Measurements from ENCODE around the gene EFCAB10. TPM values are rescaled to one million over a fixed set of nuclear protein-coding genes. Genes with fewer than 3 reads are reported as not detected.

EFCAB10 gene
- total RNA-seq, result not detected in 2 replicates

- intact Hi-C loops (cut with micrococcal nuclease), result loop anchor here (10.0 kb wide), 1 partner anchor 426 kb away; no protein-coding TSS in a partner anchor
Observed at GRCh38 chr7:105581066-105581811, at the start of gene EFCAB10. Gene EFCAB10, minus strand, starts transcription at chr7:105581493. Its CDS starts 30 bp downstream, at chr7:105581463.

- intact Hi-C loops (cut with micrococcal nuclease), result no loop called here
Observed at GRCh38 chr7:105625986-105626385, 44.7 kb upstream of the EFCAB10 start.

GRCh38 chr7:105623906-105624305, 42.6 kb upstream of the EFCAB10 start:
- intact Hi-C loops (cut with micrococcal nuclease), result no loop called here

GRCh38 chr7:105623378-105623777, 42.1 kb upstream of the EFCAB10 start:
- intact Hi-C loops (cut with micrococcal nuclease), result no loop called here

- intact Hi-C loops (cut with micrococcal nuclease), result no loop called here
Observed at GRCh38 chr7:105622106-105622731, 40.9 kb upstream of the EFCAB10 start.

- intact Hi-C loops (cut with micrococcal nuclease), result no loop called here
Observed at GRCh38 chr7:105621617-105622016, 40.3 kb upstream of the EFCAB10 start.

- intact Hi-C loops (cut with micrococcal nuclease), result no loop called here
Observed at GRCh38 chr7:105621176-105621575, 39.9 kb upstream of the EFCAB10 start.

- intact Hi-C loops (cut with micrococcal nuclease), result no loop called here
Observed at GRCh38 chr7:105619590-105619989, 38.3 kb upstream of the EFCAB10 start.

- intact Hi-C loops (cut with micrococcal nuclease), result no loop called here
Observed at GRCh38 chr7:105618016-105618296, 36.7 kb upstream of the EFCAB10 start.

GRCh38 chr7:105617280-105618015, 36.2 kb upstream of the EFCAB10 start:
- intact Hi-C loops (cut with micrococcal nuclease), result no loop called here

- intact Hi-C loops (cut with micrococcal nuclease), result no loop called here
Observed at GRCh38 chr7:105614341-105614840, 33.1 kb upstream of the EFCAB10 start.

GRCh38 chr7:105613611-105614330, 32.5 kb upstream of the EFCAB10 start:
- intact Hi-C loops (cut with micrococcal nuclease), result no loop called here

GRCh38 chr7:105612806-105613205, 31.5 kb upstream of the EFCAB10 start:
- intact Hi-C loops (cut with micrococcal nuclease), result no loop called here

GRCh38 chr7:105611856-105612775, 30.8 kb upstream of the EFCAB10 start:
- intact Hi-C loops (cut with micrococcal nuclease), result no loop called here

GRCh38 chr7:105610165-105610930, 29.1 kb upstream of the EFCAB10 start:
- intact Hi-C loops (cut with micrococcal nuclease), result no loop called here

- intact Hi-C loops (cut with micrococcal nuclease), result no loop called here
Observed at GRCh38 chr7:105602325-105603305, 21.3 kb upstream of the EFCAB10 start.

- intact Hi-C loops (cut with micrococcal nuclease), result no loop called here
Observed at GRCh38 chr7:105600720-105601550, 19.6 kb upstream of the EFCAB10 start.

GRCh38 chr7:105599551-105599950, 18.3 kb upstream of the EFCAB10 start:
- intact Hi-C loops (cut with micrococcal nuclease), result no loop called here
